HEK293 (cell line): ENCODE results near the gene TMPRSS4.

ENCODE experiments used
- CTCF ChIP-seq: fragments of 450-650 bp; formaldehyde crosslinking; IDR thresholded peaks from 2 replicates; pipeline ENCODE4 v1.5.1; 2016; ENCODE audit warnings: missing biosample characterization, missing genetic modification characterization
- SETDB1 ChIP-seq: IDR thresholded peaks from one replicate; pipeline ENCODE4 v1.6.1; 2017; ENCODE audit warnings: mild to moderate bottlenecking, low read length, moderate library complexity, mixed read lengths; ENCODE audit not compliant: insufficient read length
- SP2 ChIP-seq: fragments of 450-650 bp; formaldehyde crosslinking; IDR thresholded peaks from 2 replicates; pipeline ENCODE4 v1.5.1; 2016; ENCODE audit warnings: missing biosample characterization, missing genetic modification characterization
- ZNF76 ChIP-seq: fragments of 450-650 bp; formaldehyde crosslinking; IDR thresholded peaks from 2 replicates; pipeline ENCODE4; 2016; ENCODE audit warnings: low read depth, missing biosample characterization, missing genetic modification characterization, borderline replicate concordance

DNA sequence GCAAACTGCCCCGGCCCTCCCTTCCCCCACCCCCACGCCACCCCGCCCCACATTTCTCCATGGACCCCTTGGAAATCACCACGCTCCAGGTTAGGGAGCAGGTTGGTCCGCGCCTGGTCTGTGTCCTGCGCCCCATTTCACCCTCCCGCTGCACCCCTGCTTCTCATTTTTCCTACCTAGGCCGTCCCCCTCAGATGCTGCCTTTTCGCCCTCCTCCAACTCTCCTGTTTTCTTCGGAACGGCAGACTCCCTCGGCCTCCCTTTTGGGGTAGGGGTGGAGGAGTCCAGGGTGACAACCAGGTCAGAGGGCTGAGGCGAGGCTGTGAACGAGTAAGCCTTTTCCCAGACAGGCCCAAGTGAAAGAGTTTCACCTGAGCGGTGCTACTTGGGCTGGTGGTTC, 76.6 kb downstream of the TMPRSS4 start:
- TF ChIP-seq CTCF (tag by site-specific recombination), result no peak
- no peak for TF ChIP-seq SP2 (tag by site-specific recombination)
- TF ChIP-seq ZNF76, result no peak
- TF ChIP-seq SETDB1, result no peak
